ENCODE results near the gene MEI4. TPM values are rescaled to one million over a fixed set of nuclear protein-coding genes. Genes with fewer than 3 reads are reported as not detected.

The MEI4 gene
- total and polyA plus RNA-seq, 2 of the 8 experiments (the other 6 are each of a cell fraction or from before 2014, with no cell fraction given): 0.05 to 0.24 TPM

- Histone ChIP-seq H2BK120ac (replicated peaks; ENCODE audit: low read depth, low read length) (no peak overlapping the region), H3K23me2 (ENCODE audit: low read depth, low read length) (no peaks in the 10 kb centered on the region), H3K9me3 (ENCODE audit: insufficient read depth in 2 of 2, low read depth in 1 of 2, low read length in 1 of 2) (no peaks in the 10 kb centered on the region), H3K79me1 (ENCODE audit: low read depth, low read length) (no peaks in the 10 kb centered on the region), H2BK20ac (ENCODE audit: low read length) (no peak overlapping the region), H2BK12ac (ENCODE audit: low read depth, low read length) (no peak overlapping the region), H3K4ac (replicated peaks; ENCODE audit: insufficient read length, low read depth, low read length) (no peak overlapping the region), H4K5ac (ENCODE audit: insufficient read length, low read depth, low read length) (no peak overlapping the region), H2BK5ac (ENCODE audit: low read depth, low read length) (no peak overlapping the region), H3K23ac (ENCODE audit: insufficient read length) (no peak overlapping the region), H3K9ac (replicated peaks in 1 of 4; ENCODE audit: extremely low read depth in 1 of 4, low read depth in 3 of 4, low read length in 3 of 4) (no peak overlapping the region; a peak in 1 of 7 replicates), H3K4me1 (replicated peaks in 1 of 4; ENCODE audit: control insufficient read depth in 3 of 4, insufficient read depth in 4 of 4, low read length in 3 of 4) (no peaks in the 10 kb centered on the region), H3K14ac (ENCODE audit: insufficient read length) (no peak overlapping the region), H4K91ac (replicated peaks; ENCODE audit: insufficient read length, low read length) (no peak overlapping the region), H4K20me1 (replicated peaks in 1 of 2; ENCODE audit: control insufficient read depth in 1 of 2, insufficient read depth in 2 of 2, low read length in 2 of 2) (no peaks in the 10 kb centered on the region), H2AFZ (ENCODE audit: low read length) (no peak overlapping the region), H3K36me3 (ENCODE audit: control insufficient read depth in 2 of 4, insufficient read depth in 4 of 4, low read length in 3 of 4) (no peaks in the 10 kb centered on the region), H3K18ac (ENCODE audit: extremely low read depth, low read length) (no peak overlapping the region), H2AK5ac (ENCODE audit: low read depth, low read length) (no peak overlapping the region), H3K27me3 (replicated peaks in 1 of 4; ENCODE audit: control insufficient read depth in 3 of 4, extremely low read depth in 1 of 4, insufficient read depth in 3 of 4, low read length in 3 of 4) (no peaks in the 10 kb centered on the region), H3K56ac (replicated peaks; ENCODE audit: insufficient read length, low read depth, low read length) (no peak overlapping the region), H4K8ac (ENCODE audit: extremely low read depth, insufficient read depth, low read length) (no peak overlapping the region), H2BK15ac (ENCODE audit: low read length) (no peak overlapping the region), H3K4me2 (ENCODE audit: insufficient read depth in 1 of 2, low read depth in 2 of 2, low read length in 2 of 2) (no peak overlapping the region), H3K79me2 (ENCODE audit: control insufficient read depth in 1 of 2, insufficient read depth in 2 of 2, low read length in 2 of 2) (no peaks in the 10 kb centered on the region), H3K27ac (ENCODE audit: low read depth, low read length) (no peak overlapping the region), H3K4me3 (ENCODE audit: extremely low read depth in 1 of 4, insufficient read depth in 2 of 4, low read depth in 3 of 4, low read length in 4 of 4) (no peak overlapping the region)
- ChIA-PET POLR2A (ENCODE audit: partially characterized antibody) (no interaction called here), CTCF (ENCODE audit: partially characterized antibody) (interaction anchor here (0.7 to 3.3 kb wide), 24 partner anchors 10 to 1212 kb away, joined by 3 to 27 read pairs (median 4); partner anchors contain the start of gene MEI4)
- FAIRE-seq (peak; percentile 60), DNase-seq (ENCODE audit: low read depth in 1 of 2, low spot score in 2 of 2) (no peak)
- TF ChIP-seq PHF8 (conservative IDR thresholded peaks at IDR 0.05; ENCODE audit: low read depth, low read length): no peak
- TF ChIP-seq, protein P1, sequence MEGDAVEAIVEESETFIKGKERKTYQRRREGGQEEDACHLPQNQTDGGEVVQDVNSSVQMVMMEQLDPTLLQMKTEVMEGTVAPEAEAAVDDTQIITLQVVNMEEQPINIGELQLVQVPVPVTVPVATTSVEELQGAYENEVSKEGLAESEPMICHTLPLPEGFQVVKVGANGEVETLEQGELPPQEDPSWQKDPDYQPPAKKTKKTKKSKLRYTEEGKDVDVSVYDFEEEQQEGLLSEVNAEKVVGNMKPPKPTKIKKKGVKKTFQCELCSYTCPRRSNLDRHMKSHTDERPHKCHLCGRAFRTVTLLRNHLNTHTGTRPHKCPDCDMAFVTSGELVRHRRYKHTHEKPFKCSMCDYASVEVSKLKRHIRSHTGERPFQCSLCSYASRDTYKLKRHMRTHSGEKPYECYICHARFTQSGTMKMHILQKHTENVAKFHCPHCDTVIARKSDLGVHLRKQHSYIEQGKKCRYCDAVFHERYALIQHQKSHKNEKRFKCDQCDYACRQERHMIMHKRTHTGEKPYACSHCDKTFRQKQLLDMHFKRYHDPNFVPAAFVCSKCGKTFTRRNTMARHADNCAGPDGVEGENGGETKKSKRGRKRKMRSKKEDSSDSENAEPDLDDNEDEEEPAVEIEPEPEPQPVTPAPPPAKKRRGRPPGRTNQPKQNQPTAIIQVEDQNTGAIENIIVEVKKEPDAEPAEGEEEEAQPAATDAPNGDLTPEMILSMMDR (IDR thresholded peaks at IDR 0.05; ENCODE audit: control extremely low read depth in 1 of 3, insufficient read depth in 1 of 3, low read depth in 1 of 3, low read length in 3 of 3): peak in 2 of 3 experiments; percentile 62 to 65; a peak in 3 of 4 replicates
- TF ChIP-seq RAD21 (IDR thresholded peaks at IDR 0.05 in 1 of 2, conservative IDR thresholded peaks at IDR 0.05 in 1 of 2; ENCODE audit: low read depth in 2 of 2, low read length in 2 of 2): peak; percentile 86 to 88
- 74% methylated on average over 3 of the region's 3 CpGs; no CpG with 5 or more reads in 1 of the 2 experiments for WGBS, 2 experiments (ENCODE audit: extremely low coverage in 1 of 2, insufficient coverage in 1 of 2, insufficient read length in 1 of 2, insufficient replicate concordance in 2 of 2, low coverage in 1 of 2, low lambda C conversion rate in 2 of 2, missing lambda C conversion rate in 1 of 2)
These were observed 273.4 kb downstream of the MEI4 start for GRCh38 chr6:77926198-77926751.

All from H1 (cell line).